ENCODE results near the gene FBXO41.
A peak's percentile ranks its signal among the peaks of the same experiment; 100 is the strongest.

Gene FBXO41

GRCh38 chr2:73238976-73239375 lies 45.3 kb downstream of the FBXO41 start:
- DNase-seq: no peak

- DNase-seq: no peak
Measured at GRCh38 chr2:73238149-73238548, 46.1 kb downstream of the FBXO41 start.

GRCh38 chr2:73237168-73237567 lies 47.1 kb downstream of the FBXO41 start:
- DNase-seq: no peak

GRCh38 chr2:73235315-73236028 lies 48.8 kb downstream of the FBXO41 start:
- no peak for DNase-seq

- peak; percentile 92 for DNase-seq
Measured at GRCh38 chr2:73233932-73234832, 50.1 kb downstream of the FBXO41 start, which contains the start of gene CCT7. Gene CCT7 (plus strand): TSS chr2:73234308. CDS start chr2:73234379, 71 bp downstream.

- peak; percentile 100 for DNase-seq
Measured at GRCh38 chr2:73233154-73233931, 50.9 kb downstream of the FBXO41 start, which contains the start of gene PRADC1. Gene PRADC1 (minus strand): TSS chr2:73233239. CDS start chr2:73233160, 79 bp downstream.

GRCh38 chr2:73232403-73233153 lies 51.7 kb downstream of the FBXO41 start:
- peak; percentile 6 for DNase-seq

GRCh38 chr2:73228631-73229030 lies 55.6 kb downstream of the FBXO41 start:
- no peak for DNase-seq

- DNase-seq: no peak
Measured at GRCh38 chr2:73227086-73227485, 57.2 kb downstream of the FBXO41 start.

GRCh38 chr2:73225513-73226360 lies 58.5 kb downstream of the FBXO41 start:
- DNase-seq: no peak

GRCh38 chr2:73223821-73224220 lies 60.5 kb downstream of the FBXO41 start:
- DNase-seq: no peak

- DNase-seq: no peak
Measured at GRCh38 chr2:73218298-73218697, 66.0 kb downstream of the FBXO41 start.

GRCh38 chr2:73217826-73218225 lies 66.5 kb downstream of the FBXO41 start:
- no peak for DNase-seq

GRCh38 chr2:73217160-73217559 lies 67.1 kb downstream of the FBXO41 start:
- DNase-seq: no peak

- DNase-seq: no peak
Measured at GRCh38 chr2:73215254-73215653, 69.0 kb downstream of the FBXO41 start.

- DNase-seq: peak; percentile 85
Measured at GRCh38 chr2:73214120-73215035, 69.9 kb downstream of the FBXO41 start, which contains the start of gene SMYD5. Gene SMYD5 (plus strand): TSS chr2:73214245. CDS start chr2:73214267, 22 bp downstream.

GRCh38 chr2:73212448-73213176 lies 71.7 kb downstream of the FBXO41 start:
- peak; percentile 61 for DNase-seq

- DNase-seq: no peak
Measured at GRCh38 chr2:73212098-73212447, 72.2 kb downstream of the FBXO41 start.

- DNase-seq: no peak
Measured at GRCh38 chr2:73210696-73211095, 73.6 kb downstream of the FBXO41 start.

Measured in inflammatory macrophage treated with lipopolysaccharide for 4 hours (primary cell).